ENCODE results near the gene PAFAH1B1. TPM values are rescaled to one million over a fixed set of nuclear protein-coding genes. Genes with fewer than 3 reads are reported as not detected.

The PAFAH1B1 gene
- total RNA-seq, 4 donors from 2014 or later = 24.1 to 145 (median 98.8) TPM

- in situ Hi-C loops (cut with MboI; ENCODE audit: low pct_ligation_motif_present in 1 of 4, low pct_unique_long_range_greater_than_20kb in 1 of 4, low sequenced_read_pairs in 3 of 4) (no loop called here), intact Hi-C loops (cut with DNase I; ENCODE audit: low total_unique reads) (no loop called here)
- H3K9me3 ChIP-seq = no peaks in the 10 kb centered on the region
- H3K4me3 ChIP-seq = no peak overlapping the region
- peaks cover 22 to 38% (median 28%) of the 10 kb centered on the region in 4 donors for H3K4me1 ChIP-seq
- DNase-seq = no peak
- TF ChIP-seq POLR2A (IDR thresholded peaks at IDR 0.05) (no peak), EP300 (IDR thresholded peaks at IDR 0.05; ENCODE audit: low read depth) (no peak), POLR2AphosphoS5 (IDR thresholded peaks at IDR 0.05) (no peak), CTCF (IDR thresholded peaks at IDR 0.05) (no peak)
- H3K27me3 ChIP-seq = no peaks in the 10 kb centered on the region
- no peak overlapping the region for H3K27ac ChIP-seq
- 67% methylated on average over 4 of the region's 4 CpGs; no CpG with 5 or more reads in 1 of the 2 donors for WGBS, 2 donors (ENCODE audit: low coverage in 1 of 2)
- peaks cover 0 to 35% (median 8%) of the 10 kb centered on the region in 4 donors for H3K36me3 ChIP-seq
Measured at GRCh38 chr17:2704890-2705248, 111.4 kb downstream of the PAFAH1B1 start.

DNA sequence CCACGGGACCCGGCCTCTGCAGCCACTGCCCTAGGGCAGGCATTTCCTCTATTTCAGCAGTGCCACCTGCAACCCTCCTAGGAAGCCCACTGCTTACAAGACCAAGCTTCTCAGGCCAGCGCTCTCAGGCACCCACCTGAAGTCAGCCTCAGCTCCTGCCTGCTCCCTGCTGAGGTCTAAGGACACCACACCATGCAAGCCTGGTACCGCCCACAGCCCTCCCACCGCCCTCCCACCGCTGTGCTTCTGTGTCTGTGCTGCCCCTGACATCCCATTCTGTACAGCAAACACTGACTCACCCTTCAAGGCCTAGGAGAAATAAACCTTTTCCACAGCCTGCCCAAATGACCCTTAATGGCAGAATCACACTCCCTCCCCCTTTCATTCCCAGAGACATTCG, 111.8 kb downstream of the PAFAH1B1 start:
- Histone ChIP-seq H3K4me1 (peaks cover 26 to 42% (median 32%) of the 10 kb centered on the region in 4 donors), H3K4me3 (no peak overlapping the region), H3K27ac (no peak overlapping the region), H3K27me3 (no peaks in the 10 kb centered on the region), H3K36me3 (peaks cover 0 to 33% (median 6%) of the 10 kb centered on the region in 4 donors), H3K9me3 (no peaks in the 10 kb centered on the region)
- no peak for DNase-seq
- intact Hi-C loops (cut with DNase I; ENCODE audit: low total_unique reads) = no loop called here
- 82 to 83% methylated on average over 1 to 7 of the region's 7 CpGs for WGBS, 2 donors (ENCODE audit: low coverage in 1 of 2)
- TF ChIP-seq POLR2A (IDR thresholded peaks at IDR 0.05) (no peak), CTCF (IDR thresholded peaks at IDR 0.05) (no peak), EP300 (IDR thresholded peaks at IDR 0.05; ENCODE audit: low read depth) (no peak), POLR2AphosphoS5 (IDR thresholded peaks at IDR 0.05) (no peak)
- in situ Hi-C loops (cut with MboI; ENCODE audit: low pct_ligation_motif_present in 1 of 4, low pct_unique_long_range_greater_than_20kb in 1 of 4, low sequenced_read_pairs in 3 of 4) = no loop called here

GRCh38 chr17:2705888-2706795, 112.7 kb downstream of the PAFAH1B1 start:
- H3K36me3 ChIP-seq = peaks cover 0 to 24% (median 2%) of the 10 kb centered on the region in 4 donors
- in situ Hi-C loops (cut with MboI; ENCODE audit: low pct_ligation_motif_present in 1 of 4, low pct_unique_long_range_greater_than_20kb in 1 of 4, low sequenced_read_pairs in 3 of 4) = no loop called here
- 81% methylated on average over 25 of the region's 25 CpGs; no CpG with 5 or more reads in 1 of the 2 donors for WGBS, 2 donors (ENCODE audit: low coverage in 1 of 2)

More at GRCh38 chr17:2705888-2706795, 112.7 kb downstream of the PAFAH1B1 start:
- H3K4me1 ChIP-seq = peaks cover 28 to 47% (median 38%) of the 10 kb centered on the region in 4 donors
- no peaks in the 10 kb centered on the region for H3K9me3 ChIP-seq
- intact Hi-C loops (cut with DNase I; ENCODE audit: low total_unique reads) = no loop called here
- DNase-seq = no peak
- TF ChIP-seq EP300 (IDR thresholded peaks at IDR 0.05; ENCODE audit: low read depth) (no peak), POLR2AphosphoS5 (IDR thresholded peaks at IDR 0.05) (no peak), CTCF (IDR thresholded peaks at IDR 0.05) (no peak), POLR2A (IDR thresholded peaks at IDR 0.05) (no peak)
- no peaks in the 10 kb centered on the region for H3K27me3 ChIP-seq
- H3K27ac ChIP-seq = no peak overlapping the region
- H3K4me3 ChIP-seq = no peak overlapping the region

All from transverse colon (tissue), 4 donors.